ENCODE data around the gene NUAK1.
A peak's percentile ranks its signal among the peaks of the same experiment; 100 is the strongest.
"Not testable (repeated sequence)": the region's sequence is repeated elsewhere in the genome, so short reads cannot be mapped to it uniquely, and the experiment has no call there.

NUAK1 gene

DNA sequence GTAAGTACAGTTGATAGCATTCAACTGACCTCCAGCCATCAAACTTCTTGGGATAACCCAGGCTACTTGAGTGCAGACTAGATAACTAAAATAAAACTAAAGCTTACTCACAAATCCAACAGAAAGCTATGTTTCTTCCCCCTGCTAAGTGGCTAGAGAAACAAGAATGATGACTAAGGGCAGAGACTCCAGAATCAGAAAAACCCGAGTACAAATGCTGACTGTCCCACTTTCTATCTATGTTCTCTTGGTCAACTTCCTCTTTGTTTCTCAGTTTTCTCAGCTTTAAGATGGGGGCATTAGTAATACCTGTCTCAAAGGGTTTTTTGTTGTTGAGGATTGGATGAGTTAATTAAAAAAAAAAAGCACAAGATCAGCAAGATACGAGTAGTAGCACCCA lies 6.1 kb upstream of the NUAK1 start:
- TF ChIP-seq, protein P1, sequence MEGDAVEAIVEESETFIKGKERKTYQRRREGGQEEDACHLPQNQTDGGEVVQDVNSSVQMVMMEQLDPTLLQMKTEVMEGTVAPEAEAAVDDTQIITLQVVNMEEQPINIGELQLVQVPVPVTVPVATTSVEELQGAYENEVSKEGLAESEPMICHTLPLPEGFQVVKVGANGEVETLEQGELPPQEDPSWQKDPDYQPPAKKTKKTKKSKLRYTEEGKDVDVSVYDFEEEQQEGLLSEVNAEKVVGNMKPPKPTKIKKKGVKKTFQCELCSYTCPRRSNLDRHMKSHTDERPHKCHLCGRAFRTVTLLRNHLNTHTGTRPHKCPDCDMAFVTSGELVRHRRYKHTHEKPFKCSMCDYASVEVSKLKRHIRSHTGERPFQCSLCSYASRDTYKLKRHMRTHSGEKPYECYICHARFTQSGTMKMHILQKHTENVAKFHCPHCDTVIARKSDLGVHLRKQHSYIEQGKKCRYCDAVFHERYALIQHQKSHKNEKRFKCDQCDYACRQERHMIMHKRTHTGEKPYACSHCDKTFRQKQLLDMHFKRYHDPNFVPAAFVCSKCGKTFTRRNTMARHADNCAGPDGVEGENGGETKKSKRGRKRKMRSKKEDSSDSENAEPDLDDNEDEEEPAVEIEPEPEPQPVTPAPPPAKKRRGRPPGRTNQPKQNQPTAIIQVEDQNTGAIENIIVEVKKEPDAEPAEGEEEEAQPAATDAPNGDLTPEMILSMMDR (IDR thresholded peaks at IDR 0.05; ENCODE audit: control extremely low read depth, extremely low read depth, low read depth, missing control alignments) = no peak
- DNase-seq (ENCODE audit: extremely low spot score) = peak; percentile 32
- CTCF ChIA-PET = interaction anchor here (1.0 to 4.0 kb wide), 2 partner anchors 8 to 9 kb away, joined by 3 to 16 read pairs; no protein-coding TSS in a partner anchor
- POLR2A ChIA-PET = no interaction called here

DNA sequence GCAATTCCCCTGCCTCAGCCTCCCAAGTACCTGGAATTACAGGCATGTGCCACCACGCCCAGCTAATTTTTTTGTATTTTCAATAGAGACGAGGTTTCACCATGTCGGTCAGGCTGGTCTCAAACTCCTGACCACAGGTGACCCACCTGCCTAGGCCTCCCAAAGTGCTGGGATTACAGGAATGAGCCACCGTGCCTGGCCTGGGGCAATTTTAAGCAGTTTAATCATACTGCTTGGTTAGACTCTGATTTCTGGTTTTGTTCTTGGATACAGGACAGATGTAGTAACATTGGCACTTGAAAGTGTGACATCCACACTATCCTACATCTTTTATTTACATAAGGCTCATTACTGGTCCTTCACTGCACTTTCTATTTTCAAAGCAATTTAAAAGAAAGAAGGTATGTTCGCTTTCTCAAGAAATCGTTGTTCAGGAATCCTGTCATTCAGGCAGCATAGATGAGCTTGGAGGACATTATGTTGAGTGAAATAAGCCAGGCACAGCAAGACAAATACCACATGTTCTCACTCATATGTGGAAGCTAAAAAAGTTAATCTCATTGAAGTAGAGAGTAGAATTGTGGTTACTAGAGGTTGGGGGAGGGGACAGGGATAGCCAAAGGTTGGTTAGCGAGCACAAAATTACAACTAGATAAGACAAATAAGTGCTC lies 4.0 kb upstream of the NUAK1 start:
- CTCF ChIA-PET = interaction anchor here (1.2 to 2.1 kb wide), 2 partner anchors 9 to 17 kb away, joined by 3 to 5 read pairs; no protein-coding TSS in a partner anchor
- no peak for DNase-seq (ENCODE audit: extremely low spot score)
- POLR2A ChIA-PET = no interaction called here
- TF ChIP-seq, protein P1 (IDR thresholded peaks at IDR 0.05; ENCODE audit: control extremely low read depth, extremely low read depth, low read depth, missing control alignments) = no peak

DNA sequence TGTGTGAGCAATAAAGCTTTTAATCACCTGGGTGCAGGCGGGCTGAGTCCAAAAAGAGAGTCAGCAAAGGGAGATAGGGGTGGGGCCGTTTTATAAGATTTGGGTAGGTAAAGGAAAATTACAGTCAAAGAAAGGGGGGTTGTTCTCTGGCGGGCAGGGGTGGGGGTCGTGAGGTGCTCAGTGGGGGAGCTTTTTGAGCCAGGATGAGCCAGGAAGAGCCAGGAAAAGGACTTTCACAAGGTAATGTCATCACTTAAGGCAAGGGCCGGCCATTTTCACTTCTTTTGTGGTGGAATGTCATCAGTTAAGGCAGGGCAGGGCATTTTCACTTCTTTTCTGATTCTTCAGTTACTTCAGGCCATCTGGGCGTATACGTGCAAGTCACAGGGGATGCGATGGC lies 3.2 kb upstream of the NUAK1 start:
- POLR2A ChIA-PET; DNase-seq (ENCODE audit: extremely low spot score): not testable (repeated sequence)
- CTCF ChIA-PET = interaction anchor here (1.0 kb wide), 1 partner anchor 721 kb away, joined by 5 read pairs; no protein-coding TSS in a partner anchor

DNA sequence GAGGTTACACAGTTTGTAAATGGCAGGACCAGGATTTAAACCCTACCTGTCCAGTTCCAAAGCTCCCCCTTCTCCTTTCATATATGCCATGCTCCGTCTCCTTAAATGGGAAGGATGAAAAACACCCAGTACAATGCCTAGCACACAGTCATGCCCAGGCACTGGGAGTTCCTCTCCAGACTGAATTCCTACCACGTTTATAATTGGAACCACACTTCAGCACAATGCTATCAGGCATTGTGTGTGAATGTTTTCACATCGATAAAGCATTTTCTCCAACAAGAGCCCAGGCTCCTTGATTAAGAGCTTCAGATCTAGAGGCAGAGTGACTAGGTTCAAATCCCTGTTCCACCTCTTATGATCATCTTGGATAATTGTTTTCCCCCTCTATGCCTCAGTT lies 2.7 kb upstream of the NUAK1 start:
- ChIA-PET CTCF (interaction anchor here (1.0 to 1.2 kb wide), 2 partner anchors 10 to 721 kb away, joined by 4 to 5 read pairs; no protein-coding TSS in a partner anchor), POLR2A (no interaction called here)
- DNase-seq (ENCODE audit: extremely low spot score) = no peak
- TF ChIP-seq, protein P1 (IDR thresholded peaks at IDR 0.05; ENCODE audit: control extremely low read depth, extremely low read depth, low read depth, missing control alignments) = no peak

DNA sequence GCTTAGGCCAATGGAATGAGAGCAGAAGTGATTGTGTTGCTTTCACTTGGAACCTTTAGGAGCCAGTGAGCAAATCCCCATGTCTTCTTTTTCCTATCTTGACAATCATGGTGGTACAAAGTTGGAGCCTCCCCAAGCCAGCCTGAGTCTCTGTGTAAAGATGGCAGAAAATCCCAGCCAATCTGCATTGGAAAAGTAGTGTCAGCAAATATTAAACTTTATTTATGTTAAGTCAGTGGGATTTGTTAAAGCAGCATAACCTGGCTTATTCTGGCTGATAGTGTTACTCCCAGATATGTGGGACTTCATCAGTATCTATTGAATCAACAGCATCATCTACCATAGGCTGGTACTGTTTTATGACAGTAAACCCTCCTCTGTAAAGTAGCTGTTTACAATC lies 2.2 kb upstream of the NUAK1 start:
- ChIA-PET POLR2A (no interaction called here), CTCF (interaction anchor here (1.0 to 1.2 kb wide), 2 partner anchors 10 to 720 kb away, joined by 4 to 5 read pairs; no protein-coding TSS in a partner anchor)
- no peak for DNase-seq (ENCODE audit: extremely low spot score)
- TF ChIP-seq, protein P1 (IDR thresholded peaks at IDR 0.05; ENCODE audit: control extremely low read depth, extremely low read depth, low read depth, missing control alignments) = no peak

DNA sequence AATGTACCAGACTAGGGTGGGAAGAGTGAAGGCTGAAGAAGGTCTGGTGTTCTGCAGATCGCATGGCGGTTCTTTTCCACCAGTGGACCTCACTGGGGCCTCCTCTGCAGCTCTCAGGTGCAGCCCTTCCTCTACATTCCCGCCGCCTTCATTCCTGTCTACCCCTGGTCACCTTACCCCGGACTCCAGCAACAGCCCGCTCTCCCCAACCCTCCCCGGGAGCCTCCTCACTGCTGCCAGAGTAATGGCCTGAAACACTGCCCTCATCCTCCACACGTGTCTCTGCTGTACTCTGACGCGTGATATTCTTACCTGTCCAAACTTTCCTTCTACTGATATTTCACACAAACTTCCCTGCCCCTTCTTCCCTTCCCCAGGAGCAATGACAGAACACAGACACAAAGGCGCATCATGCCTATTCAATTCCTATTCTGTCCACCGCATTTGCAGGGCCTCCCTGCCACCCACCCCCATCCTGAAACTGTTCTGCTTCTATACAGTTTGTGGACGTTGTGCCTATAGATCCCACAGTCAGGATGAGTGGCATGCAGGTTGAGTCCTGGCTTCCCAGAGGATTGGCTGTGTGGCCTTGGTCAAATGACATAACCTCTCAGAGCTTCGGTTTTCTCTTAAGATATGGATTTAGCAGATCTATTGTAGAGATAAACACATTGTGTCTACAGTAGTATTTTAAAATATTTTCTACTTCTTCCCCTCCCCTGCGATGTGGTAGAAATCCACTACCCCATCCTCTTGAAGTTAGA lies 1.7 kb upstream of the NUAK1 start:
- DNase-seq (ENCODE audit: extremely low spot score) = no peak
- ChIA-PET POLR2A (no interaction called here), CTCF (interaction anchor here (1.2 kb wide), 1 partner anchor 11 kb away, joined by 4 read pairs; no protein-coding TSS in a partner anchor)
- TF ChIP-seq, protein P1 (IDR thresholded peaks at IDR 0.05; ENCODE audit: control extremely low read depth, extremely low read depth, low read depth, missing control alignments) = no peak
